HG03060 (cell line): Measurements from ENCODE around the gene PCDHB8.
"Not testable (repeated sequence)": the region's sequence is repeated elsewhere in the genome, so short reads cannot be mapped to it uniquely, and the experiment has no call there.

Source experiments
- ATAC-seq: cut with Tn5 transposase; IDR thresholded peaks from one replicate; pipeline ENCODE4 v1.9.1; 2021; ENCODE audit warnings: low read depth, moderate number of reproducible peaks; ENCODE audit not compliant: unreplicated experiment

Gene PCDHB8

GRCh38 chr5:141182248-141182647, 4.7 kb downstream of the PCDHB8 start, which contains the start of gene PCDHB16:
PCDHB16 (plus strand) TSS chr5:141182387; CDS start chr5:141182560, 173 bp downstream.
- no peak for ATAC-seq

- ATAC-seq = not testable (repeated sequence)
Measured at GRCh38 chr5:141184117-141184855, 6.7 kb downstream of the PCDHB8 start.

- ATAC-seq = no peak
Measured at GRCh38 chr5:141186897-141187512, 9.4 kb downstream of the PCDHB8 start, which contains the start of gene PCDHB9. PCDHB9 (plus strand) TSS chr5:141187161; CDS start chr5:141187319, 158 bp downstream.

- ATAC-seq = not testable (repeated sequence)
Measured at GRCh38 chr5:141188682-141189081, 11.1 kb downstream of the PCDHB8 start.

GRCh38 chr5:141189131-141189530, 11.5 kb downstream of the PCDHB8 start:
- ATAC-seq = not testable (repeated sequence)

GRCh38 chr5:141192110-141192725, 14.6 kb downstream of the PCDHB8 start, which contains the start of gene PCDHB10:
PCDHB10 (plus strand) TSS chr5:141192353; CDS start chr5:141192553, 200 bp downstream.
- no peak for ATAC-seq

- not testable (repeated sequence) for ATAC-seq
Measured at GRCh38 chr5:141194332-141194731, 16.7 kb downstream of the PCDHB8 start.

- ATAC-seq = no peak
Measured at GRCh38 chr5:141196363-141196762, 18.8 kb downstream of the PCDHB8 start.

GRCh38 chr5:141199359-141200235, 22.0 kb downstream of the PCDHB8 start, which contains the start of gene PCDHB11:
PCDHB11 (plus strand) TSS chr5:141199627; CDS start chr5:141199775, 148 bp downstream.
- ATAC-seq = no peak

GRCh38 chr5:141201126-141201525, 23.5 kb downstream of the PCDHB8 start:
- ATAC-seq = not testable (repeated sequence)

GRCh38 chr5:141201646-141202045, 24.1 kb downstream of the PCDHB8 start:
- not testable (repeated sequence) for ATAC-seq

- ATAC-seq = no peak
Measured at GRCh38 chr5:141208478-141208877, 30.9 kb downstream of the PCDHB8 start, which contains the start of gene PCDHB12. PCDHB12 (plus strand) TSS chr5:141208719; CDS start chr5:141208908, 189 bp downstream.

GRCh38 chr5:141210281-141210680, 32.7 kb downstream of the PCDHB8 start:
- ATAC-seq = not testable (repeated sequence)

- not testable (repeated sequence) for ATAC-seq
Measured at GRCh38 chr5:141210849-141211248, 33.3 kb downstream of the PCDHB8 start.

GRCh38 chr5:141213656-141214339, 36.2 kb downstream of the PCDHB8 start, which contains the start of gene PCDHB13:
PCDHB13 (plus strand) TSS chr5:141213919; CDS start chr5:141214124, 205 bp downstream.
- ATAC-seq = not testable (repeated sequence)

- not testable (repeated sequence) for ATAC-seq
Measured at GRCh38 chr5:141214583-141214982, 37.0 kb downstream of the PCDHB8 start.

- ATAC-seq = not testable (repeated sequence)
Measured at GRCh38 chr5:141215504-141215903, 37.9 kb downstream of the PCDHB8 start.

GRCh38 chr5:141216035-141216434, 38.4 kb downstream of the PCDHB8 start:
- ATAC-seq = not testable (repeated sequence)

GRCh38 chr5:141223112-141223783, 45.7 kb downstream of the PCDHB8 start, which contains the start of gene PCDHB14:
PCDHB14 (plus strand) TSS chr5:141223343; CDS start chr5:141223506, 163 bp downstream.
- no peak for ATAC-seq
